ENCODE results near the gene STRA8.

- no peak for TF ChIP-seq CTCF (IDR thresholded peaks at IDR 0.05; ENCODE audit: low read depth, low read length)
- no peak for TF ChIP-seq POLR2A (IDR thresholded peaks at IDR 0.05; ENCODE audit: extremely low read depth, insufficient read length)
Measured at GRCh38 chr7:135277161-135277560, 43.5 kb downstream of the STRA8 start.
